ENCODE measurements around the gene CFAP100.

DNA sequence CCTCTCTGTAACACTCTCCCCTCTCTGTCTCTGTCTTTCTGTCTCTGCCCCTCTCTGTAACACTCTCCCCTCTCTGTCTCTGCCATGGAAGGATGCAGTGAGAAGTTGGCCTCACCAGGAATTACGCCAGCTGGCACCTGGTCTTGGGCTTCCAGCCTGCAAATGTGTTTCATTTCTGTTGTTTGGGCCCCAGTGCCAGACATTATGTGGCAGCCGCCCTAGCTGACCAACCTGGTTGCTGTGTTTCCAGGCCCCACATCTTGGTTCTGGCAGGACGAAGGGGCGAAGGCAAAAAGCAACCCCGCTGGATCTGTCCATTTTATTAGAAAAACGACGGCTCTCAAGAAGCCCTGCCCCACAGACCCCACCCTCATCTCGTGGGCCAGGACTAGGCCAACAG, 86.2 kb downstream of the CFAP100 start:
- TF ChIP-seq, protein P1, sequence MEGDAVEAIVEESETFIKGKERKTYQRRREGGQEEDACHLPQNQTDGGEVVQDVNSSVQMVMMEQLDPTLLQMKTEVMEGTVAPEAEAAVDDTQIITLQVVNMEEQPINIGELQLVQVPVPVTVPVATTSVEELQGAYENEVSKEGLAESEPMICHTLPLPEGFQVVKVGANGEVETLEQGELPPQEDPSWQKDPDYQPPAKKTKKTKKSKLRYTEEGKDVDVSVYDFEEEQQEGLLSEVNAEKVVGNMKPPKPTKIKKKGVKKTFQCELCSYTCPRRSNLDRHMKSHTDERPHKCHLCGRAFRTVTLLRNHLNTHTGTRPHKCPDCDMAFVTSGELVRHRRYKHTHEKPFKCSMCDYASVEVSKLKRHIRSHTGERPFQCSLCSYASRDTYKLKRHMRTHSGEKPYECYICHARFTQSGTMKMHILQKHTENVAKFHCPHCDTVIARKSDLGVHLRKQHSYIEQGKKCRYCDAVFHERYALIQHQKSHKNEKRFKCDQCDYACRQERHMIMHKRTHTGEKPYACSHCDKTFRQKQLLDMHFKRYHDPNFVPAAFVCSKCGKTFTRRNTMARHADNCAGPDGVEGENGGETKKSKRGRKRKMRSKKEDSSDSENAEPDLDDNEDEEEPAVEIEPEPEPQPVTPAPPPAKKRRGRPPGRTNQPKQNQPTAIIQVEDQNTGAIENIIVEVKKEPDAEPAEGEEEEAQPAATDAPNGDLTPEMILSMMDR (IDR thresholded peaks at IDR 0.05), result no peak
- no peak for TF ChIP-seq POLR2A (IDR thresholded peaks at IDR 0.05)

Measured in testis (tissue), 2 donors.